Right ventricle myocardium inferior (tissue), 1 donor: ENCODE results near the gene TTC9B. TPM values are rescaled to one million over a fixed set of nuclear protein-coding genes. Genes with fewer than 3 reads are reported as not detected.
"Not testable (repeated sequence)": the region's sequence is repeated elsewhere in the genome, so short reads cannot be mapped to it uniquely, and the experiment has no call there.

Experiments used
- ATAC-seq: fragments of 200-7000 bp; cut with Tn5 transposase; one replicate; pipeline ENCODE4 v1.9.1; 2020; ENCODE audit warnings: mild to moderate bottlenecking, moderate library complexity
- DNase-seq: peaks from one replicate; pipeline ENCODE4 v3.0.0; 2021; ENCODE audit errors: missing footprints
- intact Hi-C: fragments of 100-400 bp; cut with DNase I; formaldehyde crosslinking; loops from one replicate; pipeline ENCODE4 v1.11.0; 2022
- total RNA-seq: library from RNA; stranded (reverse); fragmentation: NEBNext Ultra II Directional; extraction: Animal tissue kit (Norgen Biotek cat#: 25700); gene quantifications from one replicate; pipeline ENCODE4 v1.2.1, GENCODE V29; 2021
- donor health status: DM: no; HTN: yes; CAD: no; lungs with severe emphysema.

TTC9B gene
- total RNA-seq, 1 donor from 2014 or later: not detected

- no peak for ATAC-seq
- intact Hi-C loops: no loop called here
Observed at GRCh38 chr19:40220674-40221073, 2.5 kb upstream of the TTC9B start.

GRCh38 chr19:40219721-40220276 is 1.6 kb upstream of the TTC9B start:
- ATAC-seq (no peak), DNase-seq (no peak)
- intact Hi-C loops: no loop called here

More at GRCh38 chr19:40220674-40221073, 2.5 kb upstream of the TTC9B start:
- no peak for DNase-seq

- DNase-seq, ATAC-seq, intact Hi-C loops: not testable (repeated sequence)
Observed at GRCh38 chr19:40219029-40219428, 845 bp upstream of the TTC9B start.

- intact Hi-C loops: no loop called here
- ATAC-seq (no peak), DNase-seq (no peak)
Observed at GRCh38 chr19:40217027-40217810, 965 bp downstream of the TTC9B start.

GRCh38 chr19:40216777-40217026 is 1.5 kb downstream of the TTC9B start:
- DNase-seq (no peak), ATAC-seq (no peak)
- intact Hi-C loops: no loop called here

- intact Hi-C loops: no loop called here
- ATAC-seq: no peak
- DNase-seq: no peak
Observed at GRCh38 chr19:40216013-40216776, 2.0 kb downstream of the TTC9B start.

GRCh38 chr19:40214936-40215335 is 3.2 kb downstream of the TTC9B start:
- intact Hi-C loops: no loop called here
- no peak for DNase-seq
- no peak for ATAC-seq

GRCh38 chr19:40213882-40214570 is 4.2 kb downstream of the TTC9B start:
- ATAC-seq (no peak), DNase-seq (no peak)
- intact Hi-C loops: no loop called here

- intact Hi-C loops: no loop called here
- DNase-seq (no peak), ATAC-seq (no peak)
Observed at GRCh38 chr19:40213251-40213829, 4.8 kb downstream of the TTC9B start.

GRCh38 chr19:40210889-40211288 is 7.3 kb downstream of the TTC9B start:
- intact Hi-C loops: no loop called here
- ATAC-seq (no peak), DNase-seq (no peak)

- intact Hi-C loops: no loop called here
- DNase-seq: no peak
- no peak for ATAC-seq
Observed at GRCh38 chr19:40208602-40209001, 9.6 kb downstream of the TTC9B start.

- DNase-seq (no peak), ATAC-seq (no peak)
- intact Hi-C loops: no loop called here
Observed at GRCh38 chr19:40205760-40206159, 12.4 kb downstream of the TTC9B start.

- intact Hi-C loops: no loop called here
- DNase-seq: no peak
- no peak for ATAC-seq
Observed at GRCh38 chr19:40204381-40204780, 13.8 kb downstream of the TTC9B start.

- intact Hi-C loops: no loop called here
- ATAC-seq: no peak
Observed at GRCh38 chr19:40200341-40201099, 17.7 kb downstream of the TTC9B start.

GRCh38 chr19:40198272-40198990 is 19.8 kb downstream of the TTC9B start:
- intact Hi-C loops: no loop called here
- DNase-seq (no peak), ATAC-seq (no peak)

More at GRCh38 chr19:40200341-40201099, 17.7 kb downstream of the TTC9B start:
- DNase-seq: no peak

- ATAC-seq: no peak
- DNase-seq: no peak
- intact Hi-C loops: loop anchor here (5.0 kb wide), 1 partner anchor 89 kb away; no protein-coding TSS in a partner anchor
Observed at GRCh38 chr19:40193587-40193849, 24.7 kb downstream of the TTC9B start.

GRCh38 chr19:40192758-40193586 is 25.2 kb downstream of the TTC9B start:
- DNase-seq: no peak
- no peak for ATAC-seq
- intact Hi-C loops: loop anchor here (5.0 kb wide), 1 partner anchor 89 kb away; no protein-coding TSS in a partner anchor
